M059J (cell line): Measurements from ENCODE around the gene GDPD3. TPM values are rescaled to one million over a fixed set of nuclear protein-coding genes. Genes with fewer than 3 reads are reported as not detected.
"Not testable (repeated sequence)": the region's sequence is repeated elsewhere in the genome, so short reads cannot be mapped to it uniquely, and the experiment has no call there.

Experiments
- DNase-seq: peaks from one replicate; pipeline ENCODE4 v3.0.0-alpha.2; 2012; ENCODE audit warnings: low read depth
- total RNA-seq: library from RNA; depleted of rRNA; stranded (reverse); fragments of >200 nt; shearing (Covaris generic); gene quantifications from 2 replicates; pipeline ENCODE4 v1.2.3, GENCODE V29; 2014

Gene GDPD3
- total RNA-seq, 1 experiment from 2014 or later = 0.52 TPM

GRCh38 chr16:30124985-30125379 lies 11.6 kb upstream of the GDPD3 start:
- no peak for DNase-seq

- peak; percentile 19 for DNase-seq
Observed at GRCh38 chr16:30122604-30123160, 9.3 kb upstream of the GDPD3 start.

- no peak for DNase-seq
Observed at GRCh38 chr16:30121741-30122571, 8.6 kb upstream of the GDPD3 start.

- DNase-seq = no peak
Observed at GRCh38 chr16:30120340-30121105, 7.2 kb upstream of the GDPD3 start.

- no peak for DNase-seq
Observed at GRCh38 chr16:30119428-30119827, 6.1 kb upstream of the GDPD3 start.

GRCh38 chr16:30117768-30118167 lies 4.4 kb upstream of the GDPD3 start:
- no peak for DNase-seq

- DNase-seq = no peak
Observed at GRCh38 chr16:30116291-30117207, 3.2 kb upstream of the GDPD3 start.

- DNase-seq = no peak
Observed at GRCh38 chr16:30115238-30115637, 1.9 kb upstream of the GDPD3 start.

GRCh38 chr16:30114833-30115232 lies 1.5 kb upstream of the GDPD3 start:
- DNase-seq = not testable (repeated sequence)

- no peak for DNase-seq
Observed at GRCh38 chr16:30114411-30114810, 1.1 kb upstream of the GDPD3 start.

GRCh38 chr16:30113711-30114333 lies 485 bp upstream of the GDPD3 start:
- DNase-seq = peak; percentile 59

- DNase-seq = no peak
Observed at GRCh38 chr16:30112197-30113030, 923 bp downstream of the GDPD3 start.

- DNase-seq = no peak
Observed at GRCh38 chr16:30110661-30111060, 2.7 kb downstream of the GDPD3 start.

- no peak for DNase-seq
Observed at GRCh38 chr16:30108059-30108850, 5.1 kb downstream of the GDPD3 start.

GRCh38 chr16:30104492-30104891 lies 8.8 kb downstream of the GDPD3 start:
- DNase-seq = no peak

GRCh38 chr16:30104090-30104489 lies 9.2 kb downstream of the GDPD3 start:
- DNase-seq = no peak

GRCh38 chr16:30096862-30097563 lies 16.3 kb downstream of the GDPD3 start:
- DNase-seq = no peak

GRCh38 chr16:30096105-30096861 lies 17.1 kb downstream of the GDPD3 start, which contains the start of gene YPEL3:
Gene YPEL3 (minus strand): TSS chr16:30096213. CDS start chr16:30095482, 731 bp downstream.
- DNase-seq = peak; percentile 82
